RWPE2 (cell line): ENCODE data around the gene GGA3.
"Not testable (repeated sequence)": the region's sequence is repeated elsewhere in the genome, so short reads cannot be mapped to it uniquely, and the experiment has no call there.

Experiments used
- ATAC-seq: fragments of 200-7000 bp; cut with Tn5 transposase; 3 replicates; pipeline ENCODE4 v1.9.1; 2021; ENCODE audit warnings: low read depth
- DNase-seq: peaks from one replicate; pipeline ENCODE4 v3.0.0-alpha.2; 2020; ENCODE audit warnings: low spot score
- H3K27ac ChIP-seq: fragments of 450-650 bp; 2 replicates; pipeline ENCODE4 v1.5.1; 2017; ENCODE audit warnings: mild to moderate bottlenecking; ENCODE audit not compliant: poor library complexity, severe bottlenecking
- H3K27me3 ChIP-seq: fragments of 250-450 bp; sonication (Bioruptor Pico); 2 replicates; pipeline ENCODE4 v1.5.1; 2021; ENCODE audit warnings: mild to moderate bottlenecking, moderate library complexity; ENCODE audit not compliant: insufficient read depth, poor library complexity, severe bottlenecking
- H3K36me3 ChIP-seq: fragments of 250-450 bp; sonication (Bioruptor Pico); 2 replicates; pipeline ENCODE4 v1.5.1; 2020; ENCODE audit warnings: low read depth, mild to moderate bottlenecking, moderate library complexity
- H3K4me1 ChIP-seq: fragments of 250-450 bp; sonication (Bioruptor Pico); 2 replicates; pipeline ENCODE4 v1.5.1; 2021; ENCODE audit warnings: mild to moderate bottlenecking, moderate library complexity; ENCODE audit not compliant: insufficient read depth, poor library complexity, severe bottlenecking
- H3K4me3 ChIP-seq: fragments of 250-450 bp; sonication (Bioruptor Pico); 2 replicates; pipeline ENCODE4 v1.5.1; 2021; ENCODE audit warnings: mild to moderate bottlenecking, moderate library complexity; ENCODE audit not compliant: severe bottlenecking
- H3K9me3 ChIP-seq: fragments of 250-450 bp; sonication (Bioruptor Pico); 2 replicates; pipeline ENCODE4 v1.5.1; 2021; ENCODE audit warnings: mild to moderate bottlenecking, moderate library complexity; ENCODE audit not compliant: severe bottlenecking
- CTCF ChIP-seq: fragments of 450-650 bp; IDR thresholded peaks from one replicate; pipeline ENCODE4 v1.5.1; 2017; ENCODE audit warnings: mild to moderate bottlenecking, moderate library complexity; ENCODE audit not compliant: poor library complexity, severe bottlenecking

GGA3 gene

DNA sequence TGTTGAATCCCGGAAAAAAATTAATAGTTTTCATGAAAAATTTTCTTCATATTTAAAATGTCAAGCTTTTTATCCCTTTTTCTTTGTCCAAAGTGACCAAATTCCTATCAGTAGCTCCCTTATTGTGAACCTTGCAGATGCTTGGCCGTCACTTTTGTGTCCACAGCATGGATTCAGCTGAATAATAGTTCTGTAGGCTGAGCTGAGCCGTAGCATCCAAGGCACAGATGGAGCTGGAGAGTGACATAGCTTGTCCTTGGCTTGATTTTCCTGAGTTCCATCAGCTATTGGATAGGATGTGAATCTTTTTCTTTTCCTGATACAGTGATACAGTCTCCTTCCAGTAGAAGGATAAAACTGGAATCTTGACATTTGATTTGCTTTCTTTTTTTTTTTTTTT lies 52.3 kb downstream of the GGA3 start:
- H3K4me3 ChIP-seq, result no peak overlapping the region
- peaks cover 54% of the 10 kb centered on the region for H3K36me3 ChIP-seq
- H3K27ac ChIP-seq, result no peak overlapping the region
- TF ChIP-seq CTCF, result no peak
- ATAC-seq, result no peak
- no peak for DNase-seq
- H3K27me3 ChIP-seq, result no peaks in the 10 kb centered on the region
- no peaks in the 10 kb centered on the region for H3K4me1 ChIP-seq
- no peaks in the 10 kb centered on the region for H3K9me3 ChIP-seq

- H3K4me1 ChIP-seq, result no peaks in the 10 kb centered on the region
- no peak for TF ChIP-seq CTCF
- no peak for DNase-seq
- no peak for ATAC-seq
- H3K27me3 ChIP-seq, result no peaks in the 10 kb centered on the region
- peaks cover 45% of the 10 kb centered on the region for H3K36me3 ChIP-seq
- H3K27ac ChIP-seq, result no peak overlapping the region
- no peaks in the 10 kb centered on the region for H3K9me3 ChIP-seq
- H3K4me3 ChIP-seq, result no peak overlapping the region
These were observed 53.2 kb downstream of the GGA3 start for GRCh38 chr17:75208161-75208560.

- H3K9me3 ChIP-seq, result no peaks in the 10 kb centered on the region
- H3K27ac ChIP-seq, result no peak overlapping the region
- no peak overlapping the region for H3K4me3 ChIP-seq
- H3K36me3 ChIP-seq, result peaks cover 41% of the 10 kb centered on the region
- no peaks in the 10 kb centered on the region for H3K27me3 ChIP-seq
- DNase-seq, result no peak
- ATAC-seq, result no peak
- TF ChIP-seq CTCF, result no peak
- H3K4me1 ChIP-seq, result no peaks in the 10 kb centered on the region
These were observed 53.6 kb downstream of the GGA3 start for GRCh38 chr17:75207760-75208159.

DNA sequence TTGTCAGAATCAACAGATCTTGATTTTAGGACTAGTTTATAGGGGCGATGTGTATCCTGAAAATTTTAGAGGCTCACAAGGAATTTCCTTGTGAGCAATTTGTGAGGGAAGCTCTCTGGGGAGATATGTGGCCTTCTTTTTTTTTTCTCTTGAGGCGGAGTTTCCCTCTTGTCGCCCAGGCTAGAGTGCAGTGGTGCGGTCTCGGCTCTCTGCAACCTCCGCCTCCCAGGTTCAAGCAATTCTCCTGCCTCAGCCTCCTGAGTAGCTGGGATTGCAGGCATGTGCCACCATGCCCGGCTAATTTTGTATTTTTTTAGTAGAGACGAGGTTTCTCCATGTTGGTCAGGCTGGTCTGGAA lies 54.4 kb downstream of the GGA3 start:
- not testable (repeated sequence) for H3K9me3 ChIP-seq, DNase-seq, ATAC-seq, H3K4me1 ChIP-seq, H3K27me3 ChIP-seq, H3K27ac ChIP-seq
- peaks cover 36% of the 10 kb centered on the region for H3K36me3 ChIP-seq
- H3K4me3 ChIP-seq, result peak overlapping the region; percentile 79

- Histone ChIP-seq H3K27me3 (no peaks in the 10 kb centered on the region), H3K36me3 (peaks cover 24% of the 10 kb centered on the region), H3K4me3 (peak overlapping the region; percentile 79), H3K4me1 (no peaks in the 10 kb centered on the region), H3K27ac (peak overlapping the region; percentile 74), H3K9me3 (no peaks in the 10 kb centered on the region)
- DNase-seq, result no peak
- no peak for TF ChIP-seq CTCF
- peak; percentile 4; the same call in 1 of the 3 replicates for ATAC-seq
These were observed 55.6 kb downstream of the GGA3 start for GRCh38 chr17:75205793-75206163.
